ENCODE results near the gene HBP1. TPM values are rescaled to one million over a fixed set of nuclear protein-coding genes. Genes with fewer than 3 reads are reported as not detected.
A peak's percentile ranks its signal among the peaks of the same experiment; 100 is the strongest.

The HBP1 gene
- polyA plus RNA-seq, 4 donors, result 25.1 to 82.6 (median 36.7) TPM

GRCh38 chr7:107171496-107171895 lies 2.7 kb downstream of the HBP1 start:
- Histone ChIP-seq H3K36me3 (ENCODE audit: control insufficient read depth in 3 of 3, insufficient read depth in 2 of 3, low read depth in 1 of 3, low read length in 3 of 3) (peaks cover 0 to 6% (median 0%) of the 10 kb centered on the region in 3 donors), H3K27ac (ENCODE audit: low read depth in 1 of 3, low read length in 2 of 3) (no peak overlapping the region), H3K4me3 (ENCODE audit: low read depth in 1 of 3, low read length in 3 of 3) (no peak overlapping the region), H3K27me3 (ENCODE audit: control insufficient read depth in 3 of 3, insufficient read depth in 3 of 3, low read length in 3 of 3) (no peaks in the 10 kb centered on the region), H3K9me3 (ENCODE audit: control insufficient read depth in 2 of 2, insufficient read depth in 1 of 2, low read depth in 1 of 2, low read length in 1 of 2) (no peaks in the 10 kb centered on the region), H3K4me1 (ENCODE audit: control insufficient read depth in 3 of 3, insufficient read depth in 2 of 3, low read depth in 1 of 3, low read length in 2 of 3) (no peaks in the 10 kb centered on the region)
- DNase-seq (no peak), FAIRE-seq (no peak)
- 91 to 93% (median 93%) methylated on average over 12 of the region's 12 CpGs for WGBS, 3 donors

- DNase-seq, result no peak
- H3K27ac ChIP-seq (ENCODE audit: low read depth in 1 of 3, low read length in 2 of 3), result no peak overlapping the region
- H3K4me3 ChIP-seq (ENCODE audit: low read depth in 1 of 3, low read length in 3 of 3), result no peak overlapping the region
- peak; percentile 19 for FAIRE-seq
- H3K4me1 ChIP-seq (ENCODE audit: control insufficient read depth in 3 of 3, insufficient read depth in 2 of 3, low read depth in 1 of 3, low read length in 2 of 3), result no peaks in the 10 kb centered on the region
- H3K9me3 ChIP-seq (ENCODE audit: control insufficient read depth in 2 of 2, insufficient read depth in 1 of 2, low read depth in 1 of 2, low read length in 1 of 2), result no peaks in the 10 kb centered on the region
- no peaks in the 10 kb centered on the region for H3K27me3 ChIP-seq (ENCODE audit: control insufficient read depth in 3 of 3, insufficient read depth in 3 of 3, low read length in 3 of 3)
- H3K36me3 ChIP-seq (ENCODE audit: control insufficient read depth in 3 of 3, insufficient read depth in 2 of 3, low read depth in 1 of 3, low read length in 3 of 3), result peaks cover 0 to 6% (median 0%) of the 10 kb centered on the region in 3 donors
- WGBS, 3 donors, result 52 to 62% (median 52%) methylated on average over 4 of the region's 4 CpGs
These were observed 3.7 kb downstream of the HBP1 start for GRCh38 chr7:107172276-107173032.

GRCh38 chr7:107173191-107173590 lies 4.4 kb downstream of the HBP1 start:
- Histone ChIP-seq H3K4me3 (ENCODE audit: low read depth in 1 of 3, low read length in 3 of 3) (no peak overlapping the region), H3K36me3 (ENCODE audit: control insufficient read depth in 3 of 3, insufficient read depth in 2 of 3, low read depth in 1 of 3, low read length in 3 of 3) (peaks cover 0 to 6% (median 0%) of the 10 kb centered on the region in 3 donors), H3K27me3 (ENCODE audit: control insufficient read depth in 3 of 3, insufficient read depth in 3 of 3, low read length in 3 of 3) (no peaks in the 10 kb centered on the region), H3K9me3 (ENCODE audit: control insufficient read depth in 2 of 2, insufficient read depth in 1 of 2, low read depth in 1 of 2, low read length in 1 of 2) (no peaks in the 10 kb centered on the region), H3K27ac (ENCODE audit: low read depth in 1 of 3, low read length in 2 of 3) (no peak overlapping the region), H3K4me1 (ENCODE audit: control insufficient read depth in 3 of 3, insufficient read depth in 2 of 3, low read depth in 1 of 3, low read length in 2 of 3) (no peaks in the 10 kb centered on the region)
- DNase-seq, result no peak
- FAIRE-seq, result no peak
- WGBS, 3 donors, result 79 to 85% (median 83%) methylated on average over 2 of the region's 2 CpGs

- 25 to 34% (median 32%) methylated on average over 4 of the region's 4 CpGs for WGBS, 3 donors
- Histone ChIP-seq H3K36me3 (ENCODE audit: control insufficient read depth in 3 of 3, insufficient read depth in 2 of 3, low read depth in 1 of 3, low read length in 3 of 3) (peaks cover 0 to 6% (median 0%) of the 10 kb centered on the region in 3 donors), H3K9me3 (ENCODE audit: control insufficient read depth in 2 of 2, insufficient read depth in 1 of 2, low read depth in 1 of 2, low read length in 1 of 2) (no peaks in the 10 kb centered on the region), H3K4me3 (ENCODE audit: low read depth in 1 of 3, low read length in 3 of 3) (no peak overlapping the region), H3K27me3 (ENCODE audit: control insufficient read depth in 3 of 3, insufficient read depth in 3 of 3, low read length in 3 of 3) (no peaks in the 10 kb centered on the region), H3K27ac (ENCODE audit: low read depth in 1 of 3, low read length in 2 of 3) (no peak overlapping the region), H3K4me1 (ENCODE audit: control insufficient read depth in 3 of 3, insufficient read depth in 2 of 3, low read depth in 1 of 3, low read length in 2 of 3) (no peaks in the 10 kb centered on the region)
- no peak for DNase-seq
- FAIRE-seq, result no peak
These were observed 5.0 kb downstream of the HBP1 start for GRCh38 chr7:107173691-107174406.

GRCh38 chr7:107179326-107180164 lies 10.7 kb downstream of the HBP1 start:
- Histone ChIP-seq H3K4me1 (ENCODE audit: control insufficient read depth in 3 of 3, insufficient read depth in 2 of 3, low read depth in 1 of 3, low read length in 2 of 3) (peaks cover 0 to 16% (median 9%) of the 10 kb centered on the region in 3 donors), H3K36me3 (ENCODE audit: control insufficient read depth in 3 of 3, insufficient read depth in 2 of 3, low read depth in 1 of 3, low read length in 3 of 3) (peaks cover 2 to 11% (median 5%) of the 10 kb centered on the region in 3 donors), H3K27ac (ENCODE audit: low read depth in 1 of 3, low read length in 2 of 3) (peak overlapping the region in 2 of 3 donors; percentile 20 to 53), H3K4me3 (ENCODE audit: low read depth in 1 of 3, low read length in 3 of 3) (no peak overlapping the region), H3K27me3 (ENCODE audit: control insufficient read depth in 3 of 3, insufficient read depth in 3 of 3, low read length in 3 of 3) (no peaks in the 10 kb centered on the region), H3K9me3 (ENCODE audit: control insufficient read depth in 2 of 2, insufficient read depth in 1 of 2, low read depth in 1 of 2, low read length in 1 of 2) (no peaks in the 10 kb centered on the region)
- WGBS, 3 donors, result 73 to 81% (median 77%) methylated on average over 14 of the region's 14 CpGs
- FAIRE-seq (no peak), DNase-seq (no peak)

- no peak for FAIRE-seq
- Histone ChIP-seq H3K9me3 (ENCODE audit: control insufficient read depth in 2 of 2, insufficient read depth in 1 of 2, low read depth in 1 of 2, low read length in 1 of 2) (no peaks in the 10 kb centered on the region), H3K4me1 (ENCODE audit: control insufficient read depth in 3 of 3, insufficient read depth in 2 of 3, low read depth in 1 of 3, low read length in 2 of 3) (peaks cover 0 to 16% (median 9%) of the 10 kb centered on the region in 3 donors), H3K36me3 (ENCODE audit: control insufficient read depth in 3 of 3, insufficient read depth in 2 of 3, low read depth in 1 of 3, low read length in 3 of 3) (peaks cover 2 to 13% (median 5%) of the 10 kb centered on the region in 3 donors), H3K27me3 (ENCODE audit: control insufficient read depth in 3 of 3, insufficient read depth in 3 of 3, low read length in 3 of 3) (no peaks in the 10 kb centered on the region), H3K4me3 (ENCODE audit: low read depth in 1 of 3, low read length in 3 of 3) (no peak overlapping the region), H3K27ac (ENCODE audit: low read depth in 1 of 3, low read length in 2 of 3) (peak overlapping the region in 1 of 3 donors; percentile 55)
- peak; percentile 30 to 89 for DNase-seq
- 6 to 20% (median 16%) methylated on average over 1 of the region's 1 CpG for WGBS, 3 donors
These were observed 11.6 kb downstream of the HBP1 start for GRCh38 chr7:107180378-107180777.

GRCh38 chr7:107181172-107181571 lies 12.4 kb downstream of the HBP1 start:
- H3K27ac ChIP-seq (ENCODE audit: low read depth in 1 of 3, low read length in 2 of 3), result peak overlapping the region in 1 of 3 donors; percentile 55
- FAIRE-seq (no peak), DNase-seq (no peak)
- H3K9me3 ChIP-seq (ENCODE audit: control insufficient read depth in 2 of 2, insufficient read depth in 1 of 2, low read depth in 1 of 2, low read length in 1 of 2), result no peaks in the 10 kb centered on the region
- no peak overlapping the region for H3K4me3 ChIP-seq (ENCODE audit: low read depth in 1 of 3, low read length in 3 of 3)
- WGBS, 3 donors, result 90 to 92% (median 91%) methylated on average over 5 of the region's 5 CpGs
- peaks cover 4 to 13% (median 5%) of the 10 kb centered on the region in 3 donors for H3K36me3 ChIP-seq (ENCODE audit: control insufficient read depth in 3 of 3, insufficient read depth in 2 of 3, low read depth in 1 of 3, low read length in 3 of 3)
- no peaks in the 10 kb centered on the region for H3K27me3 ChIP-seq (ENCODE audit: control insufficient read depth in 3 of 3, insufficient read depth in 3 of 3, low read length in 3 of 3)
- peaks cover 0 to 16% (median 9%) of the 10 kb centered on the region in 3 donors for H3K4me1 ChIP-seq (ENCODE audit: control insufficient read depth in 3 of 3, insufficient read depth in 2 of 3, low read depth in 1 of 3, low read length in 2 of 3)

GRCh38 chr7:107185716-107186115 lies 16.9 kb downstream of the HBP1 start:
- H3K27ac ChIP-seq (ENCODE audit: low read depth in 1 of 3, low read length in 2 of 3), result no peak overlapping the region
- peaks cover 0 to 5% (median under 1%) of the 10 kb centered on the region in 3 donors for H3K4me1 ChIP-seq (ENCODE audit: control insufficient read depth in 3 of 3, insufficient read depth in 2 of 3, low read depth in 1 of 3, low read length in 2 of 3)
- peak; percentile 5 for FAIRE-seq
- WGBS, 3 donors, result 62 to 80% (median 76%) methylated on average over 4 of the region's 4 CpGs
- H3K36me3 ChIP-seq (ENCODE audit: control insufficient read depth in 3 of 3, insufficient read depth in 2 of 3, low read depth in 1 of 3, low read length in 3 of 3), result peaks cover 6 to 9% (median 8%) of the 10 kb centered on the region in 3 donors
- no peaks in the 10 kb centered on the region for H3K9me3 ChIP-seq (ENCODE audit: control insufficient read depth in 2 of 2, insufficient read depth in 1 of 2, low read depth in 1 of 2, low read length in 1 of 2)
- no peak for DNase-seq
- no peaks in the 10 kb centered on the region for H3K27me3 ChIP-seq (ENCODE audit: control insufficient read depth in 3 of 3, insufficient read depth in 3 of 3, low read length in 3 of 3)
- no peak overlapping the region for H3K4me3 ChIP-seq (ENCODE audit: low read depth in 1 of 3, low read length in 3 of 3)

Data from small intestine (tissue), 7 donors.